Measurements from ENCODE around the gene DNAJC16.

Gene DNAJC16

DNA sequence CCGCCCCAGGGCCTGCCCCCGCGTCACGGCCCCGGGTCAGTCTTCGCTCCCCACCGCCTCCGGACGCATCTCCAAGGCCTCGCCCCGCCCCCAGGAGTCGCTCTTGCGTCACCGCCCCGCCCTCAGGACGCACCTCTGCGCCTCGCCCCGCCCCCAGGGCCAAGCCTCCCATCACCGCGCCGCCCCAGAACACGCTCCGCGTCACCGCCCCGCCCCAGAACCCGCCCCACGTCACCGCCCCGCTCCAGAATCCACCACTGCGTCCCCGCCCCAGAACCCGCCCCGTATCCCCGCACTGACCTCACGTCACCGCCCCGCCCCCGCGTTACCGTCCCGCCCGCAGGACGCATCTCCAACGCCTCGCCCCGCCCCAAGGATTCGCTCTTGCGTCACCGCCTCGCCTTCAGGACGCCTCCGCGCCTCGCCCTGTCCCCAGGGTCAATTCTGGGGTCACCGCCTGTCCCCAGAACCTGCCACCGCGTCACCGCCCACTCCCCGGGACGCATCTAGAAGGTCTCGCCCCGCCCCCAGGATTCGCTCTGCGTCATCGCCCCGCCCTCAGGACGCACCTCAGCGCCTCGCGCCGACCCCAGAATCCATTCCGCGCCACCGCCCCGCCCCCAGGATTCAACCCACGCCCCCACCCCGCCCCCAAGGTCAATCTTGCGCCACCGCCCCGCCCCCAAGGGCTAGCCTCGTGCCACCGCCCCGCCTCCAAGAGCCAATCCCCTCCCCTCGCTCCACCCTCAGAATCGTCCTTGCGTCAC, 2.2 kb upstream of the DNAJC16 start:
- H3K36me3 ChIP-seq (ENCODE audit: insufficient read depth, low read length): no peaks in the 10 kb centered on the region
- peak overlapping the region; percentile 91 for H3K9ac ChIP-seq (ENCODE audit: low read depth, low read length)
- H3K9me3 ChIP-seq (replicated peaks; ENCODE audit: low read length): no peaks in the 10 kb centered on the region
- H3K27me3 ChIP-seq (ENCODE audit: control insufficient read depth, insufficient read depth, low read length): no peaks in the 10 kb centered on the region
- H3K4me2 ChIP-seq (ENCODE audit: low read length): peak overlapping the region; percentile 80
- H3K4me1 ChIP-seq (ENCODE audit: control insufficient read depth, insufficient read depth, low read length): peaks cover 17% of the 10 kb centered on the region
- peak overlapping the region; percentile 92 for H3K4me3 ChIP-seq (ENCODE audit: low read length)

DNA sequence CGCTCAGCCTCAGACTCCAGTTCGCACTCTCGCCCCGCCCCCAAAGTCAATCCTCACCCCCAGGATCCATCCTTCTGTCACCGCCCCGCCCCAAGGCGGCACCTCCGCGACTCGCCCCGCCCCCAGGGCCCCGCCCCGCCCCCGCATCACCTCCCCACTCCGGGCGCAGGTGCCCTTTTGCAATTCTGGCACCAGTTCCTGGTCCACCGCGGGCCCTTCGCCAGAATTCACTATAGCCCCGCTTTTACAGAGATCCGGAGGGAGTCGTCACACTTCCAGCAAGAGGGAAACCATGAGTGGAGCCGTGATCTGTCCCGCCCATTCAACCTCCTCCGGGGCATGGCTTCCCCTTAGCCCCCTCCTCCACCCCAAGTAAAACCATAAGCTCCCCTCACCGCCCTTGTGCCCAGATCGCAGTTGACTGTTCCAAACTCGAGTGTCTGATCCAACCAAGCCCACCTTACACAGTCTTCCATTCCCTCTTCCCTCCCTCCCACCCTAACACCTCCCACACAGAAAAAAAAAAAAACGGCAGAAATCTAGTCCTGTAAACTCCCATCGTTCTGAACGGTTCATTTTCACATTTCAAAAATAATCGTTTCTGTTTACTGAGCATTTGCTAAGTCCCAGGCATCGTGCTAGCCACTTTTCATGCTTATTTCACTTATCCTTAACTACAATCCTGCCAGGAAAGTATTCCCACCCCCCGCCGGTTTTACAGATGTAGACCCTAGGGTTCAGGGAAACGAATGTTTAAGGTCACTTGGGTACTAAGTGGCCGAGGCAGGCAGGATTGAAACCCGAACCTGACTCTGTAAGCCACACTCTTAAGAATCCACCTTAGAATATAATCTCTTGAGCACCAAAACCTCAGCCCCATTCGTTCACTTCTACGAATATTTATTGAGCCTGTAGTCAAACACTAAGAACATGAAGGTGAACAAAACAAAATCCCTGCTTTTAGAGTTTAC, 1.3 kb upstream of the DNAJC16 start:
- H3K27me3 ChIP-seq (ENCODE audit: control insufficient read depth, insufficient read depth, low read length): no peaks in the 10 kb centered on the region
- peak overlapping the region; percentile 63 for H3K9ac ChIP-seq (ENCODE audit: low read depth, low read length)
- peak overlapping the region; percentile 81 for H3K4me2 ChIP-seq (ENCODE audit: low read length)
- H3K4me3 ChIP-seq (ENCODE audit: low read length): peak overlapping the region; percentile 89
- H3K4me1 ChIP-seq (ENCODE audit: control insufficient read depth, insufficient read depth, low read length): peaks cover 17% of the 10 kb centered on the region
- no peaks in the 10 kb centered on the region for H3K9me3 ChIP-seq (replicated peaks; ENCODE audit: low read length)
- no peaks in the 10 kb centered on the region for H3K36me3 ChIP-seq (ENCODE audit: insufficient read depth, low read length)

DNA sequence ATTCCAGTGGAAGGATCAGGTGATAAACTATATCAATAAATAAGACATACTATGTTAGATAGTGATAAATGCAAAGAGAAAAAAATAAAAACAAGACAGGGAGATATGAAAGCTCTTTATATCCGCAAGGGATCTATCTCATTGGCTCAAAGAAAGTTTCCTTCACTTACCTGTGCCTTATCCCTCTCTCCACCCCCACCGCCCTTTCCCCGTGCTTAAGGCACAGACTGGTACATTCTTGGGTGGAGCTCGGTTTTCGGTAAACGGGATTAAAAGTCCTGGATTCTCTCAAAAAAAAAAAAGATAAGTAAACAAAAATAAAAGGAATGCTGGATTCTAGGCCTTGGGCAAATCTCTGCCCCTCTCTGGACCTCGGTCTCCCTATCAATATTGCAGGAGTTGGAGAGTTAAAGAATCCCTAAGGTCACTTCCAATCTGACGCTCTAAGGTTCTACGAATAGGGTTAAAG, 593 bp upstream of the DNAJC16 start:
- Histone ChIP-seq H3K4me1 (ENCODE audit: control insufficient read depth, insufficient read depth, low read length) (peaks cover 17% of the 10 kb centered on the region), H3K9ac (ENCODE audit: low read depth, low read length) (peak overlapping the region; percentile 63), H3K27me3 (ENCODE audit: control insufficient read depth, insufficient read depth, low read length) (no peaks in the 10 kb centered on the region), H3K9me3 (replicated peaks; ENCODE audit: low read length) (no peaks in the 10 kb centered on the region), H3K4me2 (ENCODE audit: low read length) (peak overlapping the region; percentile 81), H3K4me3 (ENCODE audit: low read length) (peak overlapping the region; percentile 89), H3K36me3 (ENCODE audit: insufficient read depth, low read length) (no peaks in the 10 kb centered on the region)

DNA sequence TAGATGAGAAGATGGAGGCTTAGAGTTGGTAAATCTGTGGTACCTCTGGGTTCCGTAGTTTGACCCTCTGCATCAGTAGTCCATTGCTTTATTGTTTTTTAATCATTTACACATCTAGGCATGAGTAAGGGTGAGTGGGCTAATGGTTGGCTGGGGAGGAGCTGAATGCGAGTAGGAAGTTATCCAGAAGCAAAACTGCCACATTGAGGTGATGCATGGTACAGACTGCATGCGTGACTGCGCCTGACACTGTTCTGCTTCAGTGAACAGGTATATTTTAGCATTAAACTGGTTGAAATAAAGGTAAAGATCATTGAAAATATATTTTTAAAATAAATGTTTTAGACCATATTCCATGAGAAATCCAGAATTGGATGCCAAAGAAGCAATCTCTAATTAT, 4.4 kb downstream of the DNAJC16 start:
- Histone ChIP-seq H3K27me3 (ENCODE audit: control insufficient read depth, insufficient read depth, low read length) (no peaks in the 10 kb centered on the region), H3K9me3 (replicated peaks; ENCODE audit: low read length) (no peaks in the 10 kb centered on the region), H3K4me2 (ENCODE audit: low read length) (no peak overlapping the region), H3K4me3 (ENCODE audit: low read length) (no peak overlapping the region), H3K36me3 (ENCODE audit: insufficient read depth, low read length) (peaks cover 6% of the 10 kb centered on the region), H3K4me1 (ENCODE audit: control insufficient read depth, insufficient read depth, low read length) (peaks cover 16% of the 10 kb centered on the region), H3K9ac (ENCODE audit: low read depth, low read length) (no peak overlapping the region)

DNA sequence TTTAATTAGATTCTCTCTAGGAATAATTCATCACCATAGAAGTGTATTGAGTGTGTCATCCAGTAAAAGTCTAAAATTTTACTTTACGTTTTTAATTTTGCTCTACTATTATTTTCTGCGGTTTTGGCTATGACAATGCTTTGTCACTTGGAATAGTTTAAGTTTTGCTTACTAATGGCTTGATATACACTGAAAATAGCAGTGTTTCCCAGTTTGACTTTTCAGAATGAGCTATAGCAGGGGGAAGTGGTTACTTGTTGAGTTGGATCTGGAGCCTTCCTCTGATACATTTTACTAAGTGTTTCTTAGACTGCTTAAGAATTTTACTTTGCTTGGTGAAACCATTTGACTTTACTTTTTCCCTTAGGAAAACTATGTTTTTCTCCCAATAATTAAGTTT, 5.0 kb downstream of the DNAJC16 start:
- Histone ChIP-seq H3K4me2 (ENCODE audit: low read length) (no peak overlapping the region), H3K9me3 (replicated peaks; ENCODE audit: low read length) (no peaks in the 10 kb centered on the region), H3K9ac (ENCODE audit: low read depth, low read length) (no peak overlapping the region), H3K4me1 (ENCODE audit: control insufficient read depth, insufficient read depth, low read length) (peaks cover 13% of the 10 kb centered on the region), H3K4me3 (ENCODE audit: low read length) (no peak overlapping the region), H3K36me3 (ENCODE audit: insufficient read depth, low read length) (peaks cover 13% of the 10 kb centered on the region), H3K27me3 (ENCODE audit: control insufficient read depth, insufficient read depth, low read length) (no peaks in the 10 kb centered on the region)

DNA sequence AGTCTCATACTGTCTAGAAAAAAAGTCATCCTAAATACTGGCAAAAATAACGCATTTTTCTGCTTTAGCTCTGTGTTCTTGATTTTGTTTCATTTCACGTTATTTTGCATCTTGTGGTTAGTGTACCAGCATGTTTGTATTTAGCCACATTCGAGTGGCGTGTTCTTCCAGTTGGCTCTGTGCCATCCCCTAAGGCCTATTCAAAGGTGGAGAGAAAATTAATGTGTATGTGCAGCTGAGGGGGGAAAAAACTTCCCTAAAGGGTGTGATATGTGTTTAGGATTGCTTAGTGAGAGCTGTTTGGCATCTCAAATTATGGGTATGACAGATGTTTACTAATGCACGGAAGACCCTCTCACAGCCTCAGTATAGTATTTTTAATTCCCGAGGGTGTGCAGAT, 12.1 kb downstream of the DNAJC16 start:
- Histone ChIP-seq H3K4me3 (ENCODE audit: low read length) (no peak overlapping the region), H3K9me3 (replicated peaks; ENCODE audit: low read length) (no peaks in the 10 kb centered on the region), H3K27me3 (ENCODE audit: control insufficient read depth, insufficient read depth, low read length) (no peaks in the 10 kb centered on the region), H3K36me3 (ENCODE audit: insufficient read depth, low read length) (peaks cover 53% of the 10 kb centered on the region), H3K4me2 (ENCODE audit: low read length) (no peak overlapping the region), H3K9ac (ENCODE audit: low read depth, low read length) (no peak overlapping the region), H3K4me1 (ENCODE audit: control insufficient read depth, insufficient read depth, low read length) (peaks cover 3% of the 10 kb centered on the region)

DNA sequence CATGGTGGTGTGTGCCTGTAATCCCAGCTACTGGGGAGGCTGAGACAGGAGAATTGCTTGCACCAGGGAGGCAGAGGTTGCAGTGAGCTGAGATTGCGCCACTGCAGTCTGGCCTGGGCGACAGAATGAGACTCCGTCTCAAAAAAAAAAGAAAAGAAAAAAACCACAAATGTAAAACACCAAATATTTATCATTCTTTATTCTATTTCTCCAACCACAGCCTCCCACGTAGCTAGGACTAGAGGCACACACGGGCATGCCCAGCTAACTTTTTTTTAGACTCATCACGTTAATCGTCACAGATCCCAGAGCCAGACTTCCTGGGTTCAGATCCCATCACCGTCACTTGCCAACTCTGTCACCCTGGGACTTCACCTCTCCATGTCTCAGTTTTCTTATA, 13.5 kb downstream of the DNAJC16 start:
- H3K9ac ChIP-seq (ENCODE audit: low read depth, low read length): no peak overlapping the region
- peaks cover 3% of the 10 kb centered on the region for H3K4me1 ChIP-seq (ENCODE audit: control insufficient read depth, insufficient read depth, low read length)
- H3K27me3 ChIP-seq (ENCODE audit: control insufficient read depth, insufficient read depth, low read length): no peaks in the 10 kb centered on the region
- no peak overlapping the region for H3K4me3 ChIP-seq (ENCODE audit: low read length)
- no peak overlapping the region for H3K4me2 ChIP-seq (ENCODE audit: low read length)
- no peaks in the 10 kb centered on the region for H3K9me3 ChIP-seq (replicated peaks; ENCODE audit: low read length)
- peaks cover 58% of the 10 kb centered on the region for H3K36me3 ChIP-seq (ENCODE audit: insufficient read depth, low read length)

DNA sequence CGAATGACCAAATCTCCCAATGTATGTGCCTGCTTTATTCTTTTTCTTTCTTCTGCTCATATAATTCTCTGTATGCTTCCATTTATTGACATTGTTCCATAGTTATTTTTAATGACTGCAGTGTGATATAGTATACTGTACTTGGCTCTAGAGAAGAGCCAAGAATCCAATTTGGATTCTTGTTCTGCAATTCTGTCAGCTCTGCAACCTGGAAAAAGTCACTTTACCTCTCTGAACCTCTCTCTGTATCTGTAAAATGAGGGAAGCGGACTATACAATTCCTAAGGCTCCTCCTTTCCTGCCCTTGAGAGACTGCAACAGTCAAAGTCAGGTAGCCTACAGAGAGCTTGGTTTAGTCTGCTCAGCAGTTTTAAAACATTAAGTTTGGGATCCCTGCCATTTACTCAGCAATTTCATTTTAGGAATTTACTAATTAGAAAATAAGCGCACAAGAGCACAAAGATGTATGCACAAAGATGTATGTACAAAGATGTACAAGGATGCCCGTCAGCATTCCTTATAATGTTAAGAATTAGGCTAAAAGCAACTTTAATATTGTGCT, 14.7 kb downstream of the DNAJC16 start:
- Histone ChIP-seq H3K4me3 (ENCODE audit: low read length) (no peak overlapping the region), H3K27me3 (ENCODE audit: control insufficient read depth, insufficient read depth, low read length) (no peaks in the 10 kb centered on the region), H3K4me1 (ENCODE audit: control insufficient read depth, insufficient read depth, low read length) (peaks cover 3% of the 10 kb centered on the region), H3K4me2 (ENCODE audit: low read length) (no peak overlapping the region), H3K36me3 (ENCODE audit: insufficient read depth, low read length) (peaks cover 60% of the 10 kb centered on the region), H3K9me3 (replicated peaks; ENCODE audit: low read length) (no peaks in the 10 kb centered on the region), H3K9ac (ENCODE audit: low read depth, low read length) (no peak overlapping the region)

DNA sequence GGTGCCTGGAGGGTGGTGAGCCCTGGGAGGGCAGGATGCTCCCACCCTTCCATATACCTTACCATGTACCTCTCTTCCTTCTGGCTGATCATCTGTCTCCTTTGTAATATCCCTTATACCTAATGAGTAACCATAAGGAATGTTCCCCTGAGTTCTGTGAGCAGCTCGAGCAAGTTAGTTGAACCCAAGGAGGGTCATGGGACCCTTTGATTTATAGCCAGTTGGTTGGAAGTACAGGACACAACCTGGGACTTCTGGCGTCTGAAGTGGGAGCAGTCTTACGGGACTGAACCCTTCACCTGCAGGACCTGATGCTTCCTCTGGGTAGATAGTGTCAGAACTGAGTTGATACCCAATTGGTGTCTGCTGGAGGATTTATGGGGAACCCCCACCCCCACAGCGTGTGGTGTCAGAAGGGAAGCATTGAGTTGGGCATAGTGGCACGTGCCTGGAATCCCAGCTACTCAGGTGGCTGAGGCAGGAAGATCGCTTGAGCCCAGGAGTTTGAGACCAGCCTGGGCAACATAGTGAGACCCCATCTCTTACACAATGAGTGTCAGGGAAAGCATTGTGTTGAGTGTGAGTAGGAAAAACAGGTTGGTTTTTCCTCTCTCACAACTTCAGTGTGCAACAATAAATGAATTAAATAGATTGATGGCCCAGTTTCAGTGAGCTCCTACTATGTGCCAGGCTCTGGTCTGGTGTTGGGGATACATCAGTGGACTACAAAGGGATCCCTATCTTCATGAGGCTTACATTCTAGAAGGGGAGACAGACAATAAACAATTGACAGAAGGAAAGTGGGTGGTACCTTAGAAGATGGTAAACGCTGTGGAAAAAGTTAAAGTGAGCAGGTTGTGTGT, 16.0 kb downstream of the DNAJC16 start:
- H3K27me3 ChIP-seq (ENCODE audit: control insufficient read depth, insufficient read depth, low read length): no peaks in the 10 kb centered on the region
- H3K9me3 ChIP-seq (replicated peaks; ENCODE audit: low read length): no peaks in the 10 kb centered on the region
- no peak overlapping the region for H3K9ac ChIP-seq (ENCODE audit: low read depth, low read length)
- peaks cover 3% of the 10 kb centered on the region for H3K4me1 ChIP-seq (ENCODE audit: control insufficient read depth, insufficient read depth, low read length)
- H3K4me2 ChIP-seq (ENCODE audit: low read length): no peak overlapping the region
- peaks cover 60% of the 10 kb centered on the region for H3K36me3 ChIP-seq (ENCODE audit: insufficient read depth, low read length)
- H3K4me3 ChIP-seq (ENCODE audit: low read length): no peak overlapping the region

DNA sequence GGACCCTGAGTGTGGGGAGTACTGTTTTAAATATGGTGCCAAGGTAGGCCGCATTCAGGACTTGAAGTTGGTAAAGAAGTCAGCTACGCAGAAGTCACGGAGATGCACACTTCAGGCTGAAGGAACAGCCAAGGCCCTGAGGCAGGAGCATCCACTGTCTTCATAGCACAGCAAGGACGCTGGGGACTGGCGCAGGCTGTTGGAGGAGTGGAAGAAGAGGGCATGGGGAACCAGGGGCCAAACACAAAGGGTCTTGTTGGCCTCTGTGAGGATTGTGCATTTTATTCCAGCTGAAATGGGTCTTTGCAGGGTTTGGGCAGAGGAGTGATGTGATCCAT, 16.6 kb downstream of the DNAJC16 start:
- Histone ChIP-seq H3K4me3 (ENCODE audit: low read length) (no peak overlapping the region), H3K36me3 (ENCODE audit: insufficient read depth, low read length) (peaks cover 64% of the 10 kb centered on the region), H3K27me3 (ENCODE audit: control insufficient read depth, insufficient read depth, low read length) (no peaks in the 10 kb centered on the region), H3K4me1 (ENCODE audit: control insufficient read depth, insufficient read depth, low read length) (peaks cover 3% of the 10 kb centered on the region), H3K9ac (ENCODE audit: low read depth, low read length) (no peak overlapping the region), H3K4me2 (ENCODE audit: low read length) (no peak overlapping the region), H3K9me3 (replicated peaks; ENCODE audit: low read length) (no peaks in the 10 kb centered on the region)

All from skeletal muscle satellite cell (primary cell).